ENCODE results near the gene ATRNL1.
A peak's percentile ranks its signal among the peaks of the same experiment; 100 is the strongest.

Gene ATRNL1

DNA sequence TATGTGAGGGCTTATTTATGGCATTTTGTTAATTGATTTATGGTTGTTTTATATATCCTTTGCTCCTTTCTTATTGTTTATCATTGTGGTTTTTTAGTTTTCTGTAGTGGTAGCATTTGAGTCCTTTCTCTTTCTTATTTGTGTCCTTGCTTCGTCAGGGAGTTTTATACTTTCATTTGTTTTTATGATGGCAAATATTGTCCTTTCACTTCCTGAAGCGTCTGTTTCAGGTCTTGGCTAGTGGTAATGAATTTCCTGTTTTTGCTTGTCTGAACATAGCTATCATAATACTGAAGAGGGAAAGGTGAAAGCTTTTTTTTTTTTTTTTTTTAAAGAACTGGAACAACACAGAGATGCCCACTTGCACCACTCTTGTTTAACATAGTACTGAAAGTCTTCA lies 228.2 kb downstream of the ATRNL1 start:
- no peak overlapping the region for H4K12ac ChIP-seq (ENCODE audit: low read depth, low read length)
- no peak overlapping the region for H4K8ac ChIP-seq (ENCODE audit: low read depth, low read length)
- no peaks in the 10 kb centered on the region for H3K4me1 ChIP-seq (ENCODE audit: control insufficient read depth in 1 of 2, insufficient read depth in 2 of 2, low read length in 2 of 2)
- no peak overlapping the region for H2AFZ ChIP-seq (ENCODE audit: insufficient read depth, low read length, poor library complexity)
- H3K4me2 ChIP-seq (ENCODE audit: low read length): no peak overlapping the region
- no peak overlapping the region for H3K18ac ChIP-seq (ENCODE audit: low read length)
- no peak overlapping the region for H4K91ac ChIP-seq (ENCODE audit: low read depth, low read length)
- no peaks in the 10 kb centered on the region for H3K79me1 ChIP-seq (ENCODE audit: low read length)
- H3K27ac ChIP-seq (ENCODE audit: low read depth, low read length): no peak overlapping the region
- DNase-seq: no peak
- H3K4me3 ChIP-seq (ENCODE audit: low read depth, low read length): no peak overlapping the region
- no peaks in the 10 kb centered on the region for H3K79me2 ChIP-seq (ENCODE audit: control insufficient read depth, insufficient read depth, low read length, poor library complexity)
- no peak overlapping the region for H2AK5ac ChIP-seq (ENCODE audit: low read length)
- H3K27me3 ChIP-seq (ENCODE audit: insufficient read depth, low read length): no peaks in the 10 kb centered on the region
- H3K9ac ChIP-seq (ENCODE audit: low read length): no peak overlapping the region
- H3K23ac ChIP-seq (ENCODE audit: low read length): no peak overlapping the region
- no peak overlapping the region for H3K4ac ChIP-seq (ENCODE audit: low read depth, low read length)
- H2BK120ac ChIP-seq (ENCODE audit: insufficient read depth, low read length, poor library complexity): no peak overlapping the region
- no CpG with 5 or more reads among the region's 2 CpGs for WGBS (ENCODE audit: extremely low coverage, insufficient coverage, insufficient read length)
- H3K36me3 ChIP-seq (ENCODE audit: control insufficient read depth in 1 of 2, insufficient read depth in 2 of 2, low read length in 2 of 2): no peaks in the 10 kb centered on the region
- H2BK5ac ChIP-seq (ENCODE audit: low read depth, low read length, poor library complexity): no peak overlapping the region
- no peak overlapping the region for H3K14ac ChIP-seq (ENCODE audit: low read length)
- no peaks in the 10 kb centered on the region for H3K9me3 ChIP-seq (ENCODE audit: insufficient read depth, low read depth, low read length)
- no peak overlapping the region for H2BK12ac ChIP-seq (ENCODE audit: low read length)

DNA sequence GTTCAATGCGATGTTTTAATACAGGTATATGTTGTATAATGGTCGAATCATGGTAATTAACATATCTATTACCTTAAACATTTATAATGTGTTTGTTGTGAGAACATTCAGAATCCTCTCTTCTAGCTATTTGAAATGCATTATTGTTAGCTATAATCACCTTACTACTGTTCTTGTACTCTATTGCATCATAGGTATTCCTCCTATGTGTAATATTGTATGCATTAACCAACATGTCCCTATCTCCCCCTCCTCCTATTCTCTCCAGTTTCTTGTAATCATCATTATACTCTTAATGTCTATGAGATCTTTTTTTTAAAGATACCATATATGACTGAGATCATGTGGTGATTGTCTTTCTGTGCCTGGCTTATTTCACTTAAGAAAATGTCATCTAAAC lies 235.2 kb downstream of the ATRNL1 start:
- Histone ChIP-seq H4K12ac (ENCODE audit: low read depth, low read length) (no peak overlapping the region), H2BK120ac (ENCODE audit: insufficient read depth, low read length, poor library complexity) (no peak overlapping the region), H3K27ac (ENCODE audit: low read depth, low read length) (no peak overlapping the region), H3K4me3 (ENCODE audit: low read depth, low read length) (no peak overlapping the region), H2BK5ac (ENCODE audit: low read depth, low read length, poor library complexity) (no peak overlapping the region), H3K27me3 (ENCODE audit: insufficient read depth, low read length) (no peaks in the 10 kb centered on the region), H3K79me1 (ENCODE audit: low read length) (no peaks in the 10 kb centered on the region), H3K36me3 (ENCODE audit: control insufficient read depth in 1 of 2, insufficient read depth in 2 of 2, low read length in 2 of 2) (no peaks in the 10 kb centered on the region), H3K4ac (ENCODE audit: low read depth, low read length) (no peak overlapping the region), H3K23ac (ENCODE audit: low read length) (no peak overlapping the region), H3K4me1 (ENCODE audit: control insufficient read depth in 1 of 2, insufficient read depth in 2 of 2, low read length in 2 of 2) (no peaks in the 10 kb centered on the region), H3K9me3 (ENCODE audit: insufficient read depth, low read depth, low read length) (no peaks in the 10 kb centered on the region), H3K9ac (ENCODE audit: low read length) (no peak overlapping the region), H3K14ac (ENCODE audit: low read length) (no peak overlapping the region), H3K4me2 (ENCODE audit: low read length) (no peak overlapping the region), H2AK5ac (ENCODE audit: low read length) (no peak overlapping the region), H2AFZ (ENCODE audit: insufficient read depth, low read length, poor library complexity) (no peak overlapping the region), H3K18ac (ENCODE audit: low read length) (no peak overlapping the region), H2BK12ac (ENCODE audit: low read length) (no peak overlapping the region), H4K8ac (ENCODE audit: low read depth, low read length) (no peak overlapping the region), H4K91ac (ENCODE audit: low read depth, low read length) (no peak overlapping the region), H3K79me2 (ENCODE audit: control insufficient read depth, insufficient read depth, low read length, poor library complexity) (no peaks in the 10 kb centered on the region)
- no peak for DNase-seq
- no CpG with 5 or more reads among the region's 2 CpGs for WGBS (ENCODE audit: extremely low coverage, insufficient coverage, insufficient read length)

DNA sequence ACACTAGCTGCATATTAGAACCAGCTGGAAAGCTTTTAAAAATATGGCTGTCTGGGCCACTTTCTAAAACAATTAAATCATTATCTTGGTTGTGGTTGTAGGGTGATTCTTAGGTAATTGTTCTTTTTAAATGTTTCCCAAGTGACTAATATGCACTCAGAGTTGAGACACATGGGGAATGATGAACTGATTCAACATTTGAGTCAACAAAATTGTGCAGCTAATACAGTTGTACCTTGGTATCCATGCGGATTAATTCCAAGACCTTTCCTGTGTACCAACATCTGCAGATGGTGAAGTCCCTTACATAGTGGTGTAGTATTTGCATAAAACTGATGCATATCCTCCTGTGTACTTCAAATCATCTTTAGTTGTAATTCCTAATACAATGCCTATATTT lies 242.2 kb downstream of the ATRNL1 start:
- Histone ChIP-seq H3K4me3 (ENCODE audit: low read depth, low read length) (no peak overlapping the region), H3K36me3 (ENCODE audit: control insufficient read depth in 1 of 2, insufficient read depth in 2 of 2, low read length in 2 of 2) (no peaks in the 10 kb centered on the region), H3K4me2 (ENCODE audit: low read length) (no peak overlapping the region), H2AK5ac (ENCODE audit: low read length) (no peak overlapping the region), H3K79me1 (ENCODE audit: low read length) (no peaks in the 10 kb centered on the region), H3K9me3 (ENCODE audit: insufficient read depth, low read depth, low read length) (no peaks in the 10 kb centered on the region), H3K79me2 (ENCODE audit: control insufficient read depth, insufficient read depth, low read length, poor library complexity) (no peaks in the 10 kb centered on the region), H2BK120ac (ENCODE audit: insufficient read depth, low read length, poor library complexity) (no peak overlapping the region), H3K27ac (ENCODE audit: low read depth, low read length) (no peak overlapping the region), H2BK12ac (ENCODE audit: low read length) (no peak overlapping the region), H3K14ac (ENCODE audit: low read length) (no peak overlapping the region), H3K4me1 (ENCODE audit: control insufficient read depth in 1 of 2, insufficient read depth in 2 of 2, low read length in 2 of 2) (no peaks in the 10 kb centered on the region), H3K27me3 (ENCODE audit: insufficient read depth, low read length) (no peaks in the 10 kb centered on the region), H3K9ac (ENCODE audit: low read length) (no peak overlapping the region), H3K23ac (ENCODE audit: low read length) (no peak overlapping the region), H3K4ac (ENCODE audit: low read depth, low read length) (no peak overlapping the region), H4K12ac (ENCODE audit: low read depth, low read length) (no peak overlapping the region), H3K18ac (ENCODE audit: low read length) (no peak overlapping the region), H2AFZ (ENCODE audit: insufficient read depth, low read length, poor library complexity) (no peak overlapping the region), H4K91ac (ENCODE audit: low read depth, low read length) (no peak overlapping the region), H4K8ac (ENCODE audit: low read depth, low read length) (no peak overlapping the region), H2BK5ac (ENCODE audit: low read depth, low read length, poor library complexity) (no peak overlapping the region)
- DNase-seq: no peak
- no CpG with 5 or more reads among the region's 1 CpG for WGBS (ENCODE audit: extremely low coverage, insufficient coverage, insufficient read length)

DNA sequence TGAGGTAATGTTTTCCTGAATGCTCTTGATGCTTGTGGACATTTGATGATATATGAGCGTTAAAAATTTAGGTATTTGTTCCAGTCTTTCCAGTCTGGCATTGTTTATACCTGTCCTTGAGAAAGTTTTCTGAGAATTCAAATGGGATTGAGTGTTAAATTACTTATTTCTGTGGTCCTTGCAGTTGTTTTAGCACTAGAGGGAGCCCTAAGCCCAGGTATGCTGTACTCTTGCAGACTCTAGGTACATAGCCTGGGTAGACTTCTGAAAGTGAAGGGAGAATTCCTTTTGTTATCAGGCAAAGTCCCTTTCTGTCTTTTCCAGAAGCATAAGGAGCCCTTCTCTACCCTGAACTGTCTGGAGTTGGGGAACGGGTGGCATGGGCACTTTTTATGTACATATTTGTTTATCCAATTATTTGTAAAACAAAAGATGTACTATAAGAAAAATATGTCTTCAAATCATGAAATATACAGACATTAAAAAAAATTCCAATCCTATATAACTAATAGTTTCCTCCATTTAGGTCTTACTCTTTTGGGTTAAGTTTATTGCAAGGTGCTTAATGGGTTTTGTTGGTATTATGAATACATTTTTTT lies 262.1 kb downstream of the ATRNL1 start:
- H2AK5ac ChIP-seq (ENCODE audit: low read length): no peak overlapping the region
- H4K91ac ChIP-seq (ENCODE audit: low read depth, low read length): no peak overlapping the region
- no peaks in the 10 kb centered on the region for H3K36me3 ChIP-seq (ENCODE audit: control insufficient read depth in 1 of 2, insufficient read depth in 2 of 2, low read length in 2 of 2)
- no CpG with 5 or more reads among the region's 2 CpGs for WGBS (ENCODE audit: extremely low coverage, insufficient coverage, insufficient read length)
- no peak overlapping the region for H3K4me2 ChIP-seq (ENCODE audit: low read length)
- no peaks in the 10 kb centered on the region for H3K79me1 ChIP-seq (ENCODE audit: low read length)
- no peak overlapping the region for H2BK5ac ChIP-seq (ENCODE audit: low read depth, low read length, poor library complexity)
- no peak overlapping the region for H3K9ac ChIP-seq (ENCODE audit: low read length)
- H3K18ac ChIP-seq (ENCODE audit: low read length): no peak overlapping the region
- H3K27ac ChIP-seq (ENCODE audit: low read depth, low read length): no peak overlapping the region
- no peaks in the 10 kb centered on the region for H3K9me3 ChIP-seq (ENCODE audit: insufficient read depth, low read depth, low read length)
- no peak overlapping the region for H3K4ac ChIP-seq (ENCODE audit: low read depth, low read length)
- no peak overlapping the region for H4K8ac ChIP-seq (ENCODE audit: low read depth, low read length)
- no peak overlapping the region for H2BK12ac ChIP-seq (ENCODE audit: low read length)
- no peak overlapping the region for H3K23ac ChIP-seq (ENCODE audit: low read length)
- no peak overlapping the region for H2AFZ ChIP-seq (ENCODE audit: insufficient read depth, low read length, poor library complexity)
- no peaks in the 10 kb centered on the region for H3K79me2 ChIP-seq (ENCODE audit: control insufficient read depth, insufficient read depth, low read length, poor library complexity)
- H3K27me3 ChIP-seq (ENCODE audit: insufficient read depth, low read length): no peaks in the 10 kb centered on the region
- no peak overlapping the region for H2BK120ac ChIP-seq (ENCODE audit: insufficient read depth, low read length, poor library complexity)
- no peak overlapping the region for H3K14ac ChIP-seq (ENCODE audit: low read length)
- DNase-seq: peak; percentile 25 to 72
- no peaks in the 10 kb centered on the region for H3K4me1 ChIP-seq (ENCODE audit: control insufficient read depth in 1 of 2, insufficient read depth in 2 of 2, low read length in 2 of 2)
- H4K12ac ChIP-seq (ENCODE audit: low read depth, low read length): no peak overlapping the region
- no peak overlapping the region for H3K4me3 ChIP-seq (ENCODE audit: low read depth, low read length)

All from trophoblast cell (in vitro differentiated cells and primary cell).